GM12878 (cell line): ENCODE results near the gene ABHD2. TPM values are rescaled to one million over a fixed set of nuclear protein-coding genes. Genes with fewer than 3 reads are reported as not detected.

Source experiments
- BRCA1 ChIP-seq: IDR thresholded peaks from 2 replicates; pipeline ENCODE4 v1.6.1; 2011; ENCODE audit warnings: low read depth, low read length, improper control_type of control experiment
- CTCF ChIP-seq, 3 experiments: IDR thresholded peaks in 2 of 3; conservative IDR thresholded peaks in 1 of 3; 2 replicates each; pipeline ENCODE4 v1.5.1; 2011; ENCODE audit warnings: low read depth in 3 of 3, low read length in 3 of 3, mild to moderate bottlenecking in 3 of 3, control low read depth in 2 of 3, moderate library complexity in 2 of 3, inconsistent platforms in 1 of 3, mixed read lengths in 1 of 3; ENCODE audit not compliant: control insufficient read depth in 2 of 3, insufficient read depth in 1 of 3; ENCODE audit errors: extremely low read depth in 1 of 3
- E4F1 ChIP-seq: fragments of 450-650 bp; IDR thresholded peaks from 2 replicates; pipeline ENCODE4 v1.6.1; 2018; ENCODE audit warnings: borderline replicate concordance, mild to moderate bottlenecking; ENCODE audit not compliant: partially characterized antibody
- FOS ChIP-seq: IDR thresholded peaks from 3 replicates; pipeline ENCODE4 v1.6.1; 2011; ENCODE audit warnings: borderline replicate concordance; ENCODE audit not compliant: insufficient read length; ENCODE audit errors: extremely low read depth
- FOXM1 ChIP-seq: IDR thresholded peaks from 2 replicates; pipeline ENCODE4 v1.6.1; 2012; ENCODE audit warnings: low read depth, mild to moderate bottlenecking, inconsistent platforms, low read length, moderate library complexity
- IKZF2 ChIP-seq, 2 experiments: fragments of 450-650 bp; IDR thresholded peaks; 2 replicates each; pipeline ENCODE4 v1.6.1; 2017; ENCODE audit warnings: mild to moderate bottlenecking in 2 of 2, moderate library complexity in 2 of 2
- JUNB ChIP-seq: IDR thresholded peaks from 2 replicates; pipeline ENCODE4 v1.6.1; 2016; ENCODE audit warnings: antibody characterized with exemption, mild to moderate bottlenecking
- JUND ChIP-seq: IDR thresholded peaks from 2 replicates; pipeline ENCODE4 v1.6.1; 2012; ENCODE audit warnings: low read depth, mild to moderate bottlenecking, low read length, improper control_type of control experiment, moderate library complexity
- KLF5 ChIP-seq: fragments of 450-650 bp; IDR thresholded peaks from 2 replicates; pipeline ENCODE4 v1.6.1; 2014; ENCODE audit warnings: mild to moderate bottlenecking; ENCODE audit not compliant: partially characterized antibody
- MLLT1 ChIP-seq: fragments of 450-650 bp; IDR thresholded peaks from 2 replicates; pipeline ENCODE4 v1.6.1; 2016; ENCODE audit warnings: mild to moderate bottlenecking
- MTA2 ChIP-seq: fragments of 450-650 bp; IDR thresholded peaks from 2 replicates; pipeline ENCODE4 v1.6.1; 2016; ENCODE audit warnings: low read depth, mild to moderate bottlenecking, moderate library complexity
- PBX3 ChIP-seq: IDR thresholded peaks from 2 replicates; pipeline ENCODE4 v1.6.1; 2011; ENCODE audit warnings: mild to moderate bottlenecking, low read depth, low read length, moderate library complexity; ENCODE audit not compliant: insufficient replicate concordance
- PKNOX1 ChIP-seq: fragments of 450-650 bp; IDR thresholded peaks from 2 replicates; pipeline ENCODE4 v1.6.1; 2016; ENCODE audit warnings: mild to moderate bottlenecking
- PML ChIP-seq: IDR thresholded peaks from 2 replicates; pipeline ENCODE4 v1.6.1; 2012; ENCODE audit warnings: low read length, inconsistent platforms
- RUNX3 ChIP-seq: IDR thresholded peaks from 2 replicates; pipeline ENCODE4 v1.6.1; 2012; ENCODE audit warnings: low read length, inconsistent platforms
- SKIL ChIP-seq: fragments of 450-650 bp; IDR thresholded peaks from 2 replicates; pipeline ENCODE4 v1.6.1; 2017; ENCODE audit warnings: mild to moderate bottlenecking, low read depth, inconsistent platforms; ENCODE audit not compliant: poor library complexity, severe bottlenecking
- SMC3 ChIP-seq: IDR thresholded peaks from 2 replicates; pipeline ENCODE4 v1.6.1; 2011; ENCODE audit warnings: low read length, improper control_type of control experiment, borderline replicate concordance
- TBL1XR1 ChIP-seq: IDR thresholded peaks from 2 replicates; pipeline ENCODE4 v1.6.1; 2012; ENCODE audit warnings: low read depth, low read length, improper control_type of control experiment
- YBX1 ChIP-seq: fragments of 450-650 bp; IDR thresholded peaks from 2 replicates; pipeline ENCODE4 v1.6.1; 2016; ENCODE audit warnings: antibody characterized with exemption
- ZNF384 ChIP-seq: IDR thresholded peaks from 2 replicates; pipeline ENCODE4 v1.6.1; 2012; ENCODE audit warnings: low read depth, mild to moderate bottlenecking, low read length, improper control_type of control experiment, borderline replicate concordance
- polyA plus RNA-seq, 11 experiments: library from polyadenylated mRNA; depleted of rRNA in 4 of 11; unstranded in 6 of 11; stranded (reverse) in 5 of 11; fragments of >200 nt; fragmentation: Nextera tagmentation in 4 of 11; fragmentation: Illumina TruSeq in 1 of 11; extraction: Ambion mirVana in 4 of 11; extraction: Trizol in 1 of 11; gene quantifications; 1 replicate in 1 of 11; 2 replicates in 10 of 11; pipeline versions ENCODE4 v1.2.1 to v1.2.3, GENCODE V29; 2011 to 2016; ENCODE audit warnings: inconsistent platforms in 2 of 11, missing spikeins in 2 of 11, low read depth in 1 of 11
- total RNA-seq, 4 experiments: library from RNA; depleted of rRNA in 3 of 4; stranded (reverse); fragments of >200 nt in 3 of 4; fragmentation: Illumina TruSeq in 1 of 4; extraction: Trizol in 1 of 4; gene quantifications; 2 replicates each; pipeline versions ENCODE4 v1.2.1 to v1.2.3, GENCODE V29; 2013 to 2021

Gene ABHD2
- total and polyA plus RNA-seq, 10 of the 15 experiments (the other 5 are each of a cell fraction or from before 2014, with no cell fraction given) = 1.2 to 33.6 (median 20.4) TPM

- TF ChIP-seq TBL1XR1 (no peak), JUNB (no peak), PML (no peak), SMC3 (peak; percentile 88), RUNX3 (no peak), FOXM1 (no peak), SKIL (no peak), BRCA1 (no peak), CTCF (IDR thresholded peaks at IDR 0.05 in 2 of 3, conservative IDR thresholded peaks at IDR 0.05 in 1 of 3; ENCODE audit: control insufficient read depth in 2 of 3, extremely low read depth in 1 of 3, insufficient read depth in 1 of 3, low read depth in 3 of 3, low read length in 3 of 3) (peak; percentile 76 to 92 (median 87); a peak in 5 of 6 replicates), IKZF2 (IDR thresholded peaks at IDR 0.05) (no peak), PBX3 (peak; percentile 79), JUND (no peak), E4F1 (no peak), FOS (no peak), MLLT1 (no peak), KLF5 (no peak), YBX1 (no peak), PKNOX1 (peak; percentile 90), ZNF384 (0 out of 2 replicates have a peak, but pooled peaks have one; percentile 30), MTA2 (no peak)
Observed at GRCh38 chr15:89177633-89178306, 89.5 kb downstream of the ABHD2 start (continued).
